IMR-90 (cell line): ENCODE data around the gene CD274. TPM values are rescaled to one million over a fixed set of nuclear protein-coding genes. Genes with fewer than 3 reads are reported as not detected.

Experiments used
- ATAC-seq: fragments of 200-7000 bp; cut with Tn5 transposase; 2 replicates; pipeline ENCODE4 v1.9.1; 2020; ENCODE audit warnings: low read depth, mild to moderate bottlenecking, moderate library complexity
- BruUV-seq: library from RNA; stranded (reverse); fragments of 400-500 nt; replicated peaks from 2 replicates; lab custom pipeline; 2021; lab: Mats Ljungman, UMichigan
- CTCF ChIA-PET: fragments of 300-600 bp; formaldehyde crosslinking; extraction: SDS; loops from one replicate; lab custom pipeline; 2021; ENCODE audit warnings: antibody characterized with exemption; lab: Yijun Ruan, JAX
- POLR2A ChIA-PET: fragments of 300-600 bp; sonication (Branson Sonifier 250); formaldehyde crosslinking; loops from one replicate; lab custom pipeline; 2022; ENCODE audit warnings: antibody characterized with exemption; ENCODE audit not compliant: unreplicated experiment; lab: Charles Lee
- DNase-seq: peaks from one replicate; pipeline ENCODE4 v3.0.0; 2013
- H2AFZ ChIP-seq: replicated peaks from 2 replicates; pipeline ENCODE3; 2013; ENCODE audit warnings: low read length, mild to moderate bottlenecking; ENCODE audit not compliant: poor library complexity
- H2AK5ac ChIP-seq: 2 replicates; pipeline ENCODE4 v1.6.1; 2013; ENCODE audit warnings: low read depth, low read length, inconsistent platforms
- H2AK9ac ChIP-seq: replicated peaks from 2 replicates; pipeline ENCODE3; 2013; ENCODE audit warnings: mild to moderate bottlenecking, low read depth, low read length, moderate library complexity; ENCODE audit not compliant: poor library complexity
- H2BK120ac ChIP-seq: 2 replicates; pipeline ENCODE4 v1.6.1; 2013; ENCODE audit warnings: low read depth, low read length, inconsistent platforms
- H2BK15ac ChIP-seq: 3 replicates; pipeline ENCODE4 v1.6.1; 2013; ENCODE audit warnings: low read depth, low read length, inconsistent platforms
- H2BK20ac ChIP-seq: 2 replicates; pipeline ENCODE4 v1.6.1; 2013; ENCODE audit warnings: low read depth, mild to moderate bottlenecking, inconsistent platforms, low read length, moderate library complexity
- H2BK5ac ChIP-seq: 2 replicates; pipeline ENCODE4 v1.6.1; 2013; ENCODE audit warnings: mild to moderate bottlenecking, low read depth, low read length, inconsistent platforms; ENCODE audit not compliant: poor library complexity, severe bottlenecking
- H3K14ac ChIP-seq: replicated peaks from 2 replicates; pipeline ENCODE4 v1.6.1; 2013; ENCODE audit warnings: low read depth, low read length, inconsistent platforms
- H3K18ac ChIP-seq: 2 replicates; pipeline ENCODE4 v1.6.1; 2013; ENCODE audit warnings: low read depth, low read length, control low read depth
- H3K23ac ChIP-seq: 2 replicates; pipeline ENCODE4 v1.6.1; 2013; ENCODE audit warnings: low read depth, low read length, inconsistent platforms
- H3K27ac ChIP-seq: 2 replicates; pipeline ENCODE4 v1.5.1; 2013; ENCODE audit warnings: mild to moderate bottlenecking, control low read depth, low read length; ENCODE audit not compliant: insufficient read depth
- H3K27me3 ChIP-seq: 2 replicates; pipeline ENCODE4 v1.6.1; 2013; ENCODE audit warnings: low read length; ENCODE audit not compliant: control insufficient read depth, insufficient read depth
- H3K36me3 ChIP-seq: 2 replicates; pipeline ENCODE4 v1.6.1; 2013; ENCODE audit warnings: low read length, mixed read lengths; ENCODE audit not compliant: control insufficient read depth, insufficient read depth
- H3K4ac ChIP-seq: 2 replicates; pipeline ENCODE4 v1.6.1; 2013; ENCODE audit warnings: low read depth, low read length, inconsistent platforms
- H3K4me1 ChIP-seq: 2 replicates; pipeline ENCODE4 v1.6.1; 2013; ENCODE audit warnings: low read length, mixed read lengths; ENCODE audit not compliant: control insufficient read depth, insufficient read depth
- H3K4me2 ChIP-seq: 2 replicates; pipeline ENCODE4 v1.6.1; 2013; ENCODE audit warnings: low read depth, mild to moderate bottlenecking, control low read depth, low read length, moderate library complexity
- H3K4me3 ChIP-seq: 2 replicates; pipeline ENCODE4 v1.5.1; 2013; ENCODE audit warnings: low read depth, mild to moderate bottlenecking, control low read depth, low read length, moderate library complexity; ENCODE audit not compliant: insufficient read depth
- H3K56ac ChIP-seq: 2 replicates; pipeline ENCODE4 v1.6.1; 2013; ENCODE audit warnings: low read length, inconsistent platforms; ENCODE audit not compliant: insufficient read depth; ENCODE audit errors: extremely low read depth
- H3K79me1 ChIP-seq, 2 experiments: 2 replicates each; pipeline ENCODE4 v1.6.1; 2013; ENCODE audit warnings: low read length in 2 of 2, inconsistent platforms in 1 of 2, low read depth in 1 of 2
- H3K9ac ChIP-seq: 2 replicates; pipeline ENCODE4 v1.6.1; 2013; ENCODE audit warnings: low read depth, low read length, control low read depth
- H3K9me1 ChIP-seq: 2 replicates; pipeline ENCODE4 v1.6.1; 2013; ENCODE audit warnings: low read length, inconsistent platforms; ENCODE audit not compliant: insufficient read depth
- H3K9me3 ChIP-seq: 2 replicates; pipeline ENCODE4 v1.6.1; 2013; ENCODE audit warnings: low read length; ENCODE audit not compliant: control insufficient read depth, insufficient read depth
- H4K20me1 ChIP-seq: 2 replicates; pipeline ENCODE4 v1.6.1; 2013; ENCODE audit warnings: low read length, inconsistent platforms; ENCODE audit not compliant: insufficient read depth
- H4K5ac ChIP-seq: 2 replicates; pipeline ENCODE4 v1.6.1; 2013; ENCODE audit warnings: mild to moderate bottlenecking, low read depth, low read length, control low read depth
- H4K8ac ChIP-seq, 2 experiments: 2 replicates each; pipeline ENCODE4 v1.6.1; 2013; ENCODE audit warnings: low read depth in 2 of 2, low read length in 2 of 2, control low read depth in 1 of 2, inconsistent platforms in 1 of 2
- H4K91ac ChIP-seq: 2 replicates; pipeline ENCODE4 v1.6.1; 2013; ENCODE audit warnings: low read depth, low read length, inconsistent platforms; ENCODE audit not compliant: insufficient read depth
- CEBPB ChIP-seq: IDR thresholded peaks from 2 replicates; pipeline ENCODE4 v1.6.1; 2012; ENCODE audit warnings: low read depth, low read length, improper control_type of control experiment
- CHD1 ChIP-seq: IDR thresholded peaks from 2 replicates; pipeline ENCODE4 v1.6.1; 2012; ENCODE audit warnings: low read depth, low read length, improper control_type of control experiment
- MAFK ChIP-seq: IDR thresholded peaks from 2 replicates; pipeline ENCODE4 v1.6.1; 2012; ENCODE audit warnings: low read depth, low read length, improper control_type of control experiment
- MXI1 ChIP-seq: IDR thresholded peaks from 2 replicates; pipeline ENCODE4 v1.6.1; 2012; ENCODE audit warnings: low read depth, mild to moderate bottlenecking, low read length, moderate library complexity, borderline replicate concordance
- NFE2L2 ChIP-seq: fragments of 150-350 bp; IDR thresholded peaks from 2 replicates; pipeline ENCODE4 v1.6.1; 2016; ENCODE audit warnings: low read depth, mild to moderate bottlenecking, low read length
- POLR2A ChIP-seq: IDR thresholded peaks from 2 replicates; pipeline ENCODE4 v1.6.1; 2012; ENCODE audit warnings: mild to moderate bottlenecking, low read depth, low read length
- RCOR1 ChIP-seq: IDR thresholded peaks from 2 replicates; pipeline ENCODE4 v1.6.1; 2012; ENCODE audit warnings: mild to moderate bottlenecking, low read length, improper control_type of control experiment; ENCODE audit not compliant: insufficient replicate concordance
- SMC3 ChIP-seq: fragments of 150-350 bp; IDR thresholded peaks from 2 replicates; pipeline ENCODE4 v1.6.1; 2016; ENCODE audit warnings: low read depth, mild to moderate bottlenecking, antibody characterized with exemption, low read length, moderate library complexity
- WGBS, 2 experiments: methylation state at CpG; one replicate each; pipeline versions ENCODE4 v1.1.5 to v1.1.7; 2013; ENCODE audit warnings: missing lambda C conversion rate in 2 of 2; ENCODE audit not compliant: insufficient read length in 1 of 2; ENCODE audit errors: extremely low coverage in 2 of 2; 5-methylcytosine and 5-hydroxymethylcytosine counted together
- dilution Hi-C: fragments of 300-500 bp; cut with HindIII; formaldehyde crosslinking; loops from one replicate; pipeline ENCODE4 v1.14.3; 2018; ENCODE audit warnings: low sequenced_read_pairs; ENCODE audit not compliant: unreplicated experiment
- in situ Hi-C: fragments of 300-500 bp; cut with MboI; formaldehyde crosslinking; loops from 3 replicates; pipeline ENCODE4 v1.14.3; 2019; ENCODE audit warnings: low sequenced_read_pairs, inconsistent platforms, mixed read lengths
- intact Hi-C: fragments of 100-400 bp; cut with micrococcal nuclease; formaldehyde crosslinking; loops from 2 replicates; pipeline ENCODE4 v1.10.0; 2022
- polyA plus RNA-seq, 3 experiments: library from polyadenylated mRNA; depleted of rRNA; stranded (reverse); fragments of >200 nt; gene quantifications; 2 replicates each; pipeline ENCODE4 v1.2.3, GENCODE V29; 2012; ENCODE audit warnings: low replicate concordance in 1 of 3
- total RNA-seq: library from RNA; depleted of rRNA; stranded (reverse); fragments of >200 nt; gene quantifications from 2 replicates; pipeline ENCODE4 v1.2.3, GENCODE V29; 2012
- TF ChIP-seq, protein P1 (sequence below): fragments of 150-350 bp; IDR thresholded peaks from 2 replicates; pipeline ENCODE4 v1.6.1; 2017; ENCODE audit warnings: mild to moderate bottlenecking, antibody characterized with exemption, low read length, low read depth
- TF ChIP-seq, protein P2 (sequence below): conservative IDR thresholded peaks from 2 replicates; pipeline ENCODE4 v1.5.1; 2012; ENCODE audit warnings: mild to moderate bottlenecking, low read depth, low read length, improper control_type of control experiment

The CD274 gene
- total and polyA plus RNA-seq, 2 of the 4 experiments (the other 2 are of a cell fraction): 17.4 to 19.4 TPM

DNA sequence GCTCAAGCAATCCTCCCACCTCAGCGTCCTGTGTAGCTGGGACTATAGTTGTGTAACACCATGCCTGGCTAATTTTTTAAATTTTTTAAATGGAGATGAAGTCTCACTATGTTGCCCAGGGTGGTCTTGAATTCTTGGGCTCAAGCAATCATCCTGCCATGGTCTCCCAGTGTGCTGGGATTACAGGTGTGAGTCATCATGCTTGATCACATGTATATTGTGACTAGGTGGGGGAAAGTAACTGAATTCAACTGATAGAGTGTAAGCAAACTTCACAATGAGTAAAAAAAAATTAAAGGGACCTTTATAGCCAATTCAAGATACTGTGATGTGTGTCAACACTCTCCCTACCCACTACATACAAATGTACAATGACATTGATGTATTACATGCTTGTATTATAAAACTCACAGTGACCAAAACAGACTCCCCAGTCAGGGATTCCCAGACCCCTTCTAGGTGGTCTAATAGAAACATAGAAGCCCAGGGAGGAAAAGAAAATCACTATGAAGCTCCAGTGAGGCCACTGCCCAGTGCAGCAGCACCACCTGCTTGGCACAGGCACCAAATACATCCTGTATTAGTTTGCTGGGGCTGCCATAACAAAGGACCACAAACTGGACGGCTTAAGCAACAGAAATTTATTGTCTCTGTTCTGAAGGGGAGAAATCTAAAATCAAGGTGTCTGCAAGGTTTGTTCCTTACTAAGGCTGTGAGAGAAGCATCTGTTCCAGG, 21.4 kb upstream of the CD274 start:
- in situ Hi-C loops: loop anchor here (25.0 kb wide), 1 partner anchor 667 kb away; no protein-coding TSS in a partner anchor
- Histone ChIP-seq H4K20me1 (no peaks in the 10 kb centered on the region), H3K9ac (no peak overlapping the region), H3K36me3 (peaks cover 2% of the 10 kb centered on the region; the same call in 1 of the 2 replicates), H3K18ac (no peak overlapping the region), H3K4ac (no peak overlapping the region), H4K91ac (no peak overlapping the region), H3K4me3 (no peak overlapping the region), H2BK120ac (no peak overlapping the region), H2BK20ac (no peak overlapping the region), H3K27ac (no peak overlapping the region), H3K4me1 (no peaks in the 10 kb centered on the region), H2BK15ac (no peak overlapping the region), H3K4me2 (no peak overlapping the region), H2BK5ac (no peak overlapping the region), H3K9me3 (no peaks in the 10 kb centered on the region), H3K27me3 (no peaks in the 10 kb centered on the region), H3K79me1 (peaks cover 2 to 3% of the 10 kb centered on the region in 2 experiments; a peak in 2 of 4 replicates), H2AK9ac (no peak overlapping the region), H3K14ac (no peak overlapping the region), H4K5ac (no peak overlapping the region), H3K9me1 (peaks cover 4% of the 10 kb centered on the region; the same call in 1 of the 2 replicates), H3K23ac (no peak overlapping the region), H2AK5ac (no peak overlapping the region), H2AFZ (no peak overlapping the region), H4K8ac (no peak overlapping the region), H3K56ac (no peak overlapping the region)
- TF ChIP-seq, protein P1, sequence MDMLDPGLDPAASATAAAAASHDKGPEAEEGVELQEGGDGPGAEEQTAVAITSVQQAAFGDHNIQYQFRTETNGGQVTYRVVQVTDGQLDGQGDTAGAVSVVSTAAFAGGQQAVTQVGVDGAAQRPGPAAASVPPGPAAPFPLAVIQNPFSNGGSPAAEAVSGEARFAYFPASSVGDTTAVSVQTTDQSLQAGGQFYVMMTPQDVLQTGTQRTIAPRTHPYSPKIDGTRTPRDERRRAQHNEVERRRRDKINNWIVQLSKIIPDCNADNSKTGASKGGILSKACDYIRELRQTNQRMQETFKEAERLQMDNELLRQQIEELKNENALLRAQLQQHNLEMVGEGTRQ: no peak
- TF ChIP-seq RCOR1 (no peak), CEBPB (no peak), MXI1 (no peak), SMC3 (no peak), MAFK (no peak), NFE2L2 (no peak), POLR2A (no peak), CHD1 (no peak)
- TF ChIP-seq, protein P2, sequence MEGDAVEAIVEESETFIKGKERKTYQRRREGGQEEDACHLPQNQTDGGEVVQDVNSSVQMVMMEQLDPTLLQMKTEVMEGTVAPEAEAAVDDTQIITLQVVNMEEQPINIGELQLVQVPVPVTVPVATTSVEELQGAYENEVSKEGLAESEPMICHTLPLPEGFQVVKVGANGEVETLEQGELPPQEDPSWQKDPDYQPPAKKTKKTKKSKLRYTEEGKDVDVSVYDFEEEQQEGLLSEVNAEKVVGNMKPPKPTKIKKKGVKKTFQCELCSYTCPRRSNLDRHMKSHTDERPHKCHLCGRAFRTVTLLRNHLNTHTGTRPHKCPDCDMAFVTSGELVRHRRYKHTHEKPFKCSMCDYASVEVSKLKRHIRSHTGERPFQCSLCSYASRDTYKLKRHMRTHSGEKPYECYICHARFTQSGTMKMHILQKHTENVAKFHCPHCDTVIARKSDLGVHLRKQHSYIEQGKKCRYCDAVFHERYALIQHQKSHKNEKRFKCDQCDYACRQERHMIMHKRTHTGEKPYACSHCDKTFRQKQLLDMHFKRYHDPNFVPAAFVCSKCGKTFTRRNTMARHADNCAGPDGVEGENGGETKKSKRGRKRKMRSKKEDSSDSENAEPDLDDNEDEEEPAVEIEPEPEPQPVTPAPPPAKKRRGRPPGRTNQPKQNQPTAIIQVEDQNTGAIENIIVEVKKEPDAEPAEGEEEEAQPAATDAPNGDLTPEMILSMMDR: no peak; the same call in 1 of the 2 replicates
- dilution Hi-C loops: no loop called here
- no CpG with 5 or more reads among the region's 2 CpGs for WGBS, 2 experiments
- CTCF ChIA-PET: interaction anchor here (1.1 kb wide), 1 partner anchor 172 kb away, joined by 7 read pairs; no protein-coding TSS in a partner anchor
- POLR2A ChIA-PET: no interaction called here
- BruUV-seq: no TSS peak
- ATAC-seq (no peak), DNase-seq (no peak)
- intact Hi-C loops: no loop called here
